Measurements from ENCODE around the gene GPR15LG.

- TF ChIP-seq POLR2AphosphoS5 (IDR thresholded peaks at IDR 0.05; ENCODE audit: low read depth, low read length) (no peak), POLR2A (IDR thresholded peaks at IDR 0.05; ENCODE audit: low read depth, low read length) (no peak)
Observed at GRCh38 chr10:84155521-84155920, 18.1 kb upstream of the GPR15LG start.

All from GM12892 (cell line).